GM19467 (cell line): ENCODE results near the gene BTBD19.
"Not testable (repeated sequence)": the region's sequence is repeated elsewhere in the genome, so short reads cannot be mapped to it uniquely, and the experiment has no call there.

ENCODE experiments used
- ATAC-seq: cut with Tn5 transposase; IDR thresholded peaks from one replicate; pipeline ENCODE4 v1.9.1; 2021; ENCODE audit warnings: mild to moderate bottlenecking, moderate library complexity; ENCODE audit not compliant: unreplicated experiment

BTBD19 gene, protein sequence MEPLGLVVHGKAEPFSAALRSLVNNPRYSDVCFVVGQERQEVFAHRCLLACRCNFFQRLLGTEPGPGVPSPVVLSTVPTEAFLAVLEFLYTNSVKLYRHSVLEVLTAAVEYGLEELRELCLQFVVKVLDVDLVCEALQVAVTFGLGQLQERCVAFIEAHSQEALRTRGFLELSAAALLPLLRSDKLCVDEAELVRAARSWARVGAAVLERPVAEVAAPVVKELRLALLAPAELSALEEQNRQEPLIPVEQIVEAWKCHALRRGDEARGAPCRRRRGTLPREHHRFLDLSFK

DNA sequence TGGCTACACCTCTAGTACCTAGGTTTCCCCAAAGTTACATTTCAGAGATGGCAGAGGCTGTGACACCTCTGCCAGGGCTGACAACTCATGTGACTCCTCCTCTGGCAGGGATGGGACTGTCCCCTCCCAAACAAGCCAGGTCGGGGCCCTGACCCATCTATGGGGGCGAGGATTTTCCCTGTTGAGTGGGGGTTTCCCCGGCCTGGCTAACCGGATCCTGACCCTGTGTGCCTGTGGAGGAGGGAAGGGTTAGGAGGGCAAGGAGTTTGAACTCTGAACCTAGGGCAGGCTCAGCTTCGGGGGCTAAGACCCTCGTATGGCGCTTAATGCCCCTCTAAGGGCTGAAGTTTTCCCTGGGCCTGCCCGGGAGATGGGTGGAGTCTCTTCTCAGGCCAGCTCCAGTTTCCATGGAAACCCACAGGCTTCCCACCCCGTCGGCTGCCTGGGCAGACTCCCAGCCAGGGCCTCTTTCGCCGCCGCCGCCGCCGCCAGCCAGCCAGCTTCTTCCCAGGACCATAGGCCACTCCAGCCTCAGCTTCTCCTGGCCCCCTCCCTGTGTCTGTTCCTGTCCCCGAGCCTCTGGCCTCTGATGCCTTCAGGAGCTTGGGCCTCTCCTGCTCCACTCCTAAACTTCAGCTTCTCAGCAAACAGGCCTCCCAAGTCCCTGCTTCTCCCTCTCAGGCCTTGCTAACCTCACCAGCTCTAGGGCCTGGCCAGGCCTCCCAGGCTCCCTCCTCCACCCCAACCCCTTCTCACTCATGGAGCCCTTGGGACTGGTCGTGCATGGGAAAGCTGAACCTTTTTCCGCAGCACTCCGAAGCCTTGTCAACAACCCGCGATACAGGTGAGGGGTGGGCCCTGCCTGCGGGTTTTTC, at the start of gene BTBD19:
Gene BTBD19 (plus strand): TSS at position 461 of the 875 bp plus-strand sequence. CDS start 298 bp downstream, at position 759.
- no peak for ATAC-seq

GRCh38 chr1:44759077-44759476, 49.2 kb upstream of the BTBD19 start:
- no peak for ATAC-seq

DNA sequence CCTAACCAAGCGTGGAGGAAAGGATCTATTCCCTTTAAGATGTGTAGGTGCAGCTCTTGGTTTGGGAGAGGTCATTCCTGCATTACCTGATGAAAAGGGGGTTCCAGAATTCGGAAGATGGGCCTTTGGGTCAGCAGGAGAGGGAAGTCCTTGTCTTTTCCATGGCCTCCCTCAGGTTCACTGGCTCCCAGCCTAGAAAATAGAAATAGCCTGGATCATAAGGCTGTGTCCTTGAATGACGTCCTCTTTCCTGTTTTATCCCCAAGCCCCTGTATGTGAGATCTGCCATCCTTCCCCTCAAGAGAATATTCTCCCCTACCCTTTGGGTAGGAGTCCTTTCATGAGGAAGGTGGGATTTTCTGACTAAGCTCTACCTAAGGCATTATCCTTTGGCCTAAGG, 47.4 kb upstream of the BTBD19 start:
- no peak for ATAC-seq

DNA sequence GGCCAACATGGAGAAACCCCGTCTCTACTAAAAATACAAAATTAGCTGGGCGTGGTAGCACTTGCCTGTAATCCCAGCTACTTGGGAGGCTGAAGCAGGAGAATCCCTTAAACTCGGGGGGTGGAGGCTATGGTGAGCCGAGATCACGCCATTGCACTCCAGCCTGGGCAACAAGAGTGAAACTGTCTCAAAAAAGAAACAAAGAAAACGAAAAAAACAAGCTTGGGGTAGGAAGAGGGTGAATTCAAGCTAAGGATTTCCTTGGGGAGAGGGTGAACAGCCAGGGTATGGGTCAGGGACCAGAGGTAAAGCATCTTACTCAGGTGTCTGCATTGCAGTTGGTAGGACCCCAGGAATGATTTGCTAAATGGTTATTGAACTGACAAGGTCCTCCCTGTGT, 41.9 kb upstream of the BTBD19 start:
- ATAC-seq, result not testable (repeated sequence)

- peak; percentile 73 for ATAC-seq
These were observed 33.0 kb upstream of the BTBD19 start, which contains the start of gene RPS8 for GRCh38 chr1:44775078-44775929. Gene RPS8, plus strand, starts transcription at chr1:44775540. Its CDS starts 57 bp downstream, at chr1:44775597.

DNA sequence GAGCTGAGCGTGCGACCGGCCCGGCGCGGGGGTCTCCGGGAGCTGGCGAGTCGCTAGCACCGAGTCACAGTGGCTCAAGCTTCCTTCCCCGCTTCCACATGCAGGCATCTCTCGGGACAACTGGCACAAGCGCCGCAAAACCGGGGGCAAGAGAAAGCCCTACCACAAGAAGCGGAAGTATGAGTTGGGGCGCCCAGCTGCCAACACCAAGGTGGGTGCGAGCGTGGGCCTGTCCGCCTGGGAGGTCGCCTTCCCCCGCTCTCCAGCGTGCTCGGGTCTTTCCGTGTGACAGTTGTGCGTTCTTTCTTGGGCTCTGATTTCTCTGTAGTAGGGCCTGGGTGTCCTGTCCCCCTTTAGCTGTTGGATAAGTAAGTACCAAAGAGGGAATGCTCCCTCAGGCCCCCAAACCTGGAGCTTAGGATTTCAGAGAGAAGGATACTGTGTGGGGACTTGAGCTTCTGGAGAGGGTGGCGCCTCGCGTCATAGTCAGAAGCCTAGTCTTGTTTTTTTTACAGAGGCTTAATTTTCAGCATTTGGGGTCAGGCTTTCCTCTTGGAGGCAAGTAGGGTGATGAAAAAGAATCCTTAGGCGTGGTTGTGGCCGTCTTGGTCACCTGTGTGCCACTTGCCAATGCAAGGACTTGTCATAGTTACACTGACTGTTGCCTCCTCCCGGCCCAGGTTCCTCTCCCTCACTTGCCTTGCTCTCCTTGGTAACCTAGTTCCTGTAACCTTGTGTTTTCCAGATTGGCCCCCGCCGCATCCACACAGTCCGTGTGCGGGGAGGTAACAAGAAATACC, 32.2 kb upstream of the BTBD19 start:
- no peak for ATAC-seq

DNA sequence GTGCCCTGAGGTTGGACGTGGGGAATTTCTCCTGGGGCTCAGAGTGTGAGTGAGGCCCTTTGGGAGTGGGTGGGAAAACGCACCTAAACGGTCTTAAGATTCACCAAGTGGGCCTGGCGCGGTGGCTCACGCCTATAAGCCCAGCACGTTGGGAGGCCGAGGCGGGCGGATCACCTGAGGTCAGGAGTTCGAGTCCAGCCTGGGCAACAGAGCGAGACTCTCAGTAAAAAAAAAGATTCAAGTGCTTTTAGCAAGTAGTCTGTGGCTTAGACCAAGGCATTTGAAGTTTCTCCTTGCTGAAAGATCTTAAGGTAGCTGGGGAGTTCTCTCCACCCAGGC, 31.6 kb upstream of the BTBD19 start:
- ATAC-seq, result no peak

GRCh38 chr1:44777547-44777946, 30.8 kb upstream of the BTBD19 start:
- ATAC-seq, result no peak

GRCh38 chr1:44777969-44778635, 30.2 kb upstream of the BTBD19 start:
- ATAC-seq, result no peak

GRCh38 chr1:44778705-44779576, 29.4 kb upstream of the BTBD19 start:
- no peak for ATAC-seq

DNA sequence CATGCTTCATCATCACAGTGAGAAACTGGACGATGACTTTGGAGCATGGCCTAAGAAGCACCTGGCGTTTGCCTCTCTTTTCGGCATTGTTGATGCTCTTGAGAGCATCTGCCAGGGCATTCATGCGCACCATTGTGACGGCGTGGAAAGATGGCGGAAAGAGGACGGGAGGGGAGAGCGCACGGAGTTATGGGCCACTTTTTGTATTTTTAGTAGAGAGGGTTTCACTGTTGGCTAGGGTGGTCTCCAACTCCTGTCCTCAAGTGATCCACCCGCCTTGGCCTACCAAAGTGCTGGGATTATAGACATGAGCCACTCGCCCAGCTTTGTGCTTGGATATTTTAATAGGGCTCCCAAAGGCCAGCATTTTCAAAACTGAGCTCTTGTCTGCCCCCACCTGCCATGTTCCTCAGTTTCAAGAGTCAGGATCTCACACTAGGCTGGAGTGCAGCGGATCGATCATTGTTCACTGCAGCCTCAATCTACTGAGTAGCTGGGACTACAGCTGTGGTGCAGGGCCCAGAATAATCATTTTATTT, 27.7 kb upstream of the BTBD19 start:
- ATAC-seq, result no peak

DNA sequence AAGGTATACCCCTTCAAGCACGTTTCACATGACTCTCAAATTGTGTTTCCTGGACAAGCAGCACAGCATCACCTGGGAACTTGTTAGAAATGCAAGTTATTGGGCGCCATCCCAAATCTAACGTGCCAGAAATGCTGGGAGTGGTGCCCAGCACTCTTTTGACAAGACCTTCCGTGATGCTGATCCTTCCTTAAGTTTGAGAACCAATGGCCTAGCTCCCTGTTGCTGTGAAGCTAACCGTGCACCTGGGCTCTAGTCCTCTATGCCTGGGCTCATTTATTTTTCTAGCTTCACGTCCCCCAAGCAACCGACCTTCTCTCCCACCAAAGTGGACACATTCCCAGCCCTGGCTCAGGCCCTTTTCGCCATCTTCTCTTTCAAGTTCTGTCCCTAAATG, 24.6 kb upstream of the BTBD19 start:
- ATAC-seq, result no peak

- ATAC-seq, result no peak
These were observed 24.0 kb upstream of the BTBD19 start for GRCh38 chr1:44784094-44785028.

GRCh38 chr1:44785029-44785380, 23.3 kb upstream of the BTBD19 start:
- no peak for ATAC-seq

GRCh38 chr1:44785501-44786137, 22.7 kb upstream of the BTBD19 start:
- no peak for ATAC-seq

DNA sequence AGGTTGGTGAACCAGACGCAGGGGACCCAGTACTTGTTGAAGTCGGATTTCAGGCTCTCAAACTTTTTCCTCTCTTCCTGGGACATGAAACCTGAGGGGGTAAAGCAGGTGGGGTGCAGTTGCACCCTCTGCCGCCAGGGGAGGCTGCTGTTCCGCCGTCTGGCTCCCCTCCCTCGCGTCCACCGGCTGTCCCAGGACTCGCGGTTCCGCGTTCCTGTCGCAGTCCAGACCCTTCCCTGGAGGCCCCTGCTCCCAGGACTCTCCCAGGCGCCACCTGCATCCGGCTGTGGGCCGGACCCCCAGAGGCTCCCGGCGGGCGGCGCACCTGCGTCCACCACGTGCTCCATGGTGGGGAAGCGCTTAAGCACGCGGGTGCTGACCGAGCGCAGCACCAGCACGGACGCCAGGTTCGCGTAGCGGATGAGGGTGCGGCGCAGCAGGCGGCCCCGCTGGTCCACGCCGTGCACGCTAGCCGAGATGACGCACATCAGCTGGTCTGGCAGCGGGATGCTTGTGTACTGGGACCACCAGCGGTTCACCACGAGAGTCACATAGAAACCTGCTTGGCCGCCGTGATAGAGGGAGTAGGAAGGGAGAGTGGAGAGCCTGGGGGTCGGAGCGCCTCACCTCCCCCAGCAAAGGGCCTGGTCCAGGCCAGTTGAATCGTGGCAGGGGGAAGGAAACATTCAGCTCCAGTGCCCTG, 22.0 kb upstream of the BTBD19 start:
- ATAC-seq, result peak; percentile 52
